Measurements from ENCODE around the gene PRMT5.

Gene PRMT5

GRCh38 chr14:22906073-22906472, 23.1 kb downstream of the PRMT5 start:
- DNase-seq (ENCODE audit: low read depth), result no peak
- no peak for TF ChIP-seq CTCF (IDR thresholded peaks at IDR 0.05; ENCODE audit: low read depth, low read length, missing control alignments)
- H3K4me3 ChIP-seq (ENCODE audit: low read depth, low read length), result no peak overlapping the region

GRCh38 chr14:22905627-22906026, 23.5 kb downstream of the PRMT5 start:
- TF ChIP-seq CTCF (IDR thresholded peaks at IDR 0.05; ENCODE audit: low read depth, low read length, missing control alignments), result no peak
- H3K4me3 ChIP-seq (ENCODE audit: low read depth, low read length), result no peak overlapping the region
- no peak for DNase-seq (ENCODE audit: low read depth)

GRCh38 chr14:22903742-22904087, 25.5 kb downstream of the PRMT5 start:
- TF ChIP-seq CTCF (IDR thresholded peaks at IDR 0.05; ENCODE audit: low read depth, low read length, missing control alignments), result no peak
- no peak overlapping the region for H3K4me3 ChIP-seq (ENCODE audit: low read depth, low read length)
- DNase-seq (ENCODE audit: low read depth), result no peak

- no peak for TF ChIP-seq CTCF (IDR thresholded peaks at IDR 0.05; ENCODE audit: low read depth, low read length, missing control alignments)
- no peak for DNase-seq (ENCODE audit: low read depth)
- H3K4me3 ChIP-seq (ENCODE audit: low read depth, low read length), result no peak overlapping the region
Measured at GRCh38 chr14:22901799-22902198, 27.4 kb downstream of the PRMT5 start.

- peak; percentile 60 for TF ChIP-seq CTCF (IDR thresholded peaks at IDR 0.05; ENCODE audit: low read depth, low read length, missing control alignments)
- no peak for DNase-seq (ENCODE audit: low read depth)
- no peak overlapping the region for H3K4me3 ChIP-seq (ENCODE audit: low read depth, low read length)
Measured at GRCh38 chr14:22900081-22900799, 28.9 kb downstream of the PRMT5 start.

- H3K4me3 ChIP-seq (ENCODE audit: low read depth, low read length), result no peak overlapping the region
- no peak for DNase-seq (ENCODE audit: low read depth)
- TF ChIP-seq CTCF (IDR thresholded peaks at IDR 0.05; ENCODE audit: low read depth, low read length, missing control alignments), result no peak
Measured at GRCh38 chr14:22898302-22899090, 30.7 kb downstream of the PRMT5 start.

All from GM12864 (cell line).